GM15510 (cell line): ENCODE results near the gene MGME1.

Experiments
- POLR2A ChIP-seq: IDR thresholded peaks from 3 replicates; pipeline ENCODE4 v1.6.1; 2011; ENCODE audit warnings: borderline replicate concordance; ENCODE audit not compliant: insufficient read length; ENCODE audit errors: extremely low read depth

The MGME1 gene

GRCh38 chr20:17992847-17993513 lies 24.2 kb downstream of the MGME1 start:
- no peak for TF ChIP-seq POLR2A

DNA sequence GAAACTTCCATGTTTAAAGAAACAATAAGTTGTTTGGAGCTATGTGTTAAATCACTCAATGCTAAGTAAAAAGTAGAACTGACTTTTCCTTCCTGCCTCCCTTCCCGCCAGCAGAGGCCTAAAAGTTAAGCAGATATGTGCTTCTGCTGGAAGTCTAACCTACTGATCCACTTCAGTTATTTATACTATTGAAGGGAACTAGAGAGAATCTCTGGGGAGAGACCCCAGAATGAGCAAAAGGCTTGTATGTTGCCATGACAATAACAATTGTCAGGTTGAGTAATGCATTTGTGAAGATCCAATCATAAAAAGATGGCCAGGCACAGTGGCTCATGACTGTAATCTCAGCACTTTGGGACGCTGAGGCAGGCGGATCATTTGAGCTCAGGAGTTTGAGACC lies 24.7 kb downstream of the MGME1 start:
- no peak for TF ChIP-seq POLR2A

DNA sequence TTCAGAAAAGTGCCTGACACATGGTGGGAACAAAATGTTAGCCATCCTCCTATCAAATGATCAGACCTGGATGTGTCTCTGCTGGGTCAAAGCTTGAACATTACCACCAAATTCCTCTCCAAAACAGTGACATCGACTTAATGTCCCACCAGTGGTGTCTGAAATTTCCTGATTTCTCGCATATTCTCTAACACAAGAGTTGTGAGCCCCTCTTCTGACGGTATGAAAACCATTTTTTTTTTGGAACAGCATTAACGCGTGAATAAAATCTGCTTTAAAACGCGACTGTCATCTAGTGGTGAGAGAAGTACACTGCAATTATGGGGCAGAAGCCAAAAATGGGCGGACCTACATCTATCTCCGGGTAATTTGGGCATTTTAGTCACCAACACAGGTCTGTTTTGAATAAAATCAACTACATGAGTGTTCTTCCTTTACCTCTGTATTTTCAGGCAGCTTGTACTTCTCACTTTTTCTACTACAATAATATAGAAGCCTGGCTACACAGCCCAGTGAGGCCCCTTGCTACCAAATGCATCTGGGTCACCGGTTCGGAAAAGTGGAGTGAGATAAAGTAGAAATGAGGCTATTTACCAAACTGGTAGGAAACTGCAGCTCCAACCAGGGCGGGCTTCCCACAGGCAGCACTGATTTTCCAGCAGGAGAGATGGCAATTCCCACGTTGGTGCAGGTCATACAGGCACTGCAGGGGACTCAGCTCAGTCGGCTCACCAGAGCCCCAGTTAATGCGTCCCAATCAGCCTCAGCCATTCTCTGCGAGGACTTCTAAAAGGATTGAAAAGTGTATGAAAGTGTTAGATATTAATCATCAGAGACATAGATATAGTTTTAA lies 27.4 kb downstream of the MGME1 start:
- no peak for TF ChIP-seq POLR2A

- TF ChIP-seq POLR2A = no peak
These were observed 29.6 kb downstream of the MGME1 start for GRCh38 chr20:17998446-17998845.

DNA sequence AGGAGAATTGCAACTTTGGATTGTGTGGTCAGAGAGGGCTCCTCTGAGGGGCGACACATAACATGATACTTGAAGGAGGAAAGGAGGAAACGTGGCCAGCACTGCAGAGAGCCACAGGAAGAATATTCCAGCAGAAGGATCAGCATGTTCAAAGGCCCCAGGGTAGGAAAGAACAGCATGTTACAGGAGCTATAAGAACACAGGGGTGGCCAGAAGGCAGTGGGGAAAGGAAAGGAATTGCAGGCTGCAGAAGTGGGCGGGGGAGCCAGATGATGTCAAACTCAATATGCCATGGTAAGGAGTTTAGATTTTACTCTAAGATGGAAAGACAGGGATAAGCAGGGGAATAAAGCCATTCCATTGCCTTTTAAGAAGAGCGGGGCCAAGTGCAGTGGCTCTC lies 30.7 kb downstream of the MGME1 start:
- no peak for TF ChIP-seq POLR2A

GRCh38 chr20:18001131-18001921 lies 32.5 kb downstream of the MGME1 start:
- no peak for TF ChIP-seq POLR2A

- no peak for TF ChIP-seq POLR2A
These were observed 35.1 kb downstream of the MGME1 start for GRCh38 chr20:18003897-18004296.

- no peak for TF ChIP-seq POLR2A
These were observed 35.7 kb downstream of the MGME1 start for GRCh38 chr20:18004384-18005031.

GRCh38 chr20:18005170-18005989 lies 36.6 kb downstream of the MGME1 start:
- no peak for TF ChIP-seq POLR2A

DNA sequence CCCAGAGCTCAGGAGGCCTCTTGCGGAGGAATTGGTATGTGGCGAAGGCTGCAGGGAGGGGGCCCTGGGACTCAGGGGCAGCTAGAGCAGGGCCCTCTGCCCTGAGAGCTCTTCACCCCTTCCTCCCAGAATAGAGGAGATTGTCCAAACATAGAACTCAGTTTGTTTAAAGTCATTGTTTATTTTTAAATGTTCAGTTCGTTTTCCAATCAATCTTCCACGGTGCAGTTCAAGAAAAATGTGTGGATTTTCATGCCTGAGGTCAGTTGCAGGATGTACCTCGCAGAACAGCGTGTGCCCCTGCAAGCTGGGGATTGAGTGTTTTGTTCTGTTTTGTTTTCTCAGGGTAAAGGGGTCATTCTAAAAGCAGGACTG lies 37.2 kb downstream of the MGME1 start:
- TF ChIP-seq POLR2A = no peak

DNA sequence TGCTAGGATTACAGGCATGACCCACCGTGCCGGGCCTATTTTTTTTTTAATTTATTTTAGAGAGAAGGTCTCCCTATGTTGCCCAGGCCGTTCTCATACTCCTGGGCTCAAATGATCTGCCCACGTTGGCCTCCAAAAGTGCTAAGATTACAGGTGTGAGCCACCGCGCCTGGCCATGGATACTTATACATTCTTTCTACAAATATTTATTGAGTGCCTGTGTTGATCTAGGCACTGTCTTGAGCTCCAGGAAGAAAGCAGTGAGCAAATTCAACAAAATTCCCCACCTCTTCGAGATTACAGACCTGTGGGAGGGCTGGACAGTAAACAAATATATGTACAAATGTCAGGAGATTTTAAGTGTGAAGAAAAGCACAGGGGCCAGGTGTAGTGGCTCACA lies 37.9 kb downstream of the MGME1 start:
- no peak for TF ChIP-seq POLR2A

DNA sequence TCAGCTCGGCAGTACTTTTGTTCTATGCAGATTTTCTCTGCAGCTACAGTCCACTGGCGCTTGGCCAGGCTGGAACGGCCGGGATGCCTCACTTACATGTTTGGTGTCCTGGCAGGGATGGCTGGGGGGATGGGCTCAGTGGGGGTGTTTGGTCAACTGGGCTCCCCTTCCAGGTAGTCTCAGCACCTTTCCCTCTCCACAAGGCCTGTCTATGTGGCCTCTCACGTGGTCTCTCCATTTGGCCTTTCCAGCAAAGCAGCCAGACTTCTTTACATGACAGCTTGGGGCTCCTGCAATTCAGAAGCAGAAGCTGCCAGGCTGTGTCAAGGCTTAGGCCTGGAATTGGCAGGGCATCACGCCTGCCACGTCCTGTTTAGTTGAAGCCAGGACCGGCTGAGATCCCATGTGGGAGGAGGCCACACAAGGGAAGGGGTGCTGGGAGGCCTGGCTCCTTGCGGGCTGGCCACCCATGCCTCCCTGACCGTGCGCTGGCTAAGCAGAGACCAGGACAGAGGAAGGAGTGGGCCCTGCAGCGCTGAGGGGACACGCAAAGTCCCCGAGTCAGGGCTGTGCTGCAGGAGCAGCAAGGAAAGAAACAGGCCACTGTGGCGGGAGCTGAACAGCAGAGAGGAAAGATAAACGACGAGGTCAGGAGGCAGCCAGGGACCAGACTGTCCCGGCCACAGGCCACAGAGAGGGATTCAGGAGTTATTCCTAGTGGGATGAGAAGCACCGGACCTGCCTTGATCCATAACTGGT lies 38.9 kb downstream of the MGME1 start:
- TF ChIP-seq POLR2A = no peak

GRCh38 chr20:18009116-18009515 lies 40.3 kb downstream of the MGME1 start:
- no peak for TF ChIP-seq POLR2A
